Stimulated activated CD4-positive, alpha-beta T cell treated with anti-CD3 and anti-CD28 coated beads, Interleukin-12 subunit alpha, Interleukin-12 subunit beta, amount 100 ng/mL, for 4 hours (primary cell): Measurements from ENCODE around the gene ARHGAP6.
"Not testable (repeated sequence)": the region's sequence is repeated elsewhere in the genome, so short reads cannot be mapped to it uniquely, and the experiment has no call there.

ENCODE experiments used
- DNase-seq: peaks from one replicate; pipeline ENCODE4 v3.0.0-alpha.2; 2020

Gene ARHGAP6

DNA sequence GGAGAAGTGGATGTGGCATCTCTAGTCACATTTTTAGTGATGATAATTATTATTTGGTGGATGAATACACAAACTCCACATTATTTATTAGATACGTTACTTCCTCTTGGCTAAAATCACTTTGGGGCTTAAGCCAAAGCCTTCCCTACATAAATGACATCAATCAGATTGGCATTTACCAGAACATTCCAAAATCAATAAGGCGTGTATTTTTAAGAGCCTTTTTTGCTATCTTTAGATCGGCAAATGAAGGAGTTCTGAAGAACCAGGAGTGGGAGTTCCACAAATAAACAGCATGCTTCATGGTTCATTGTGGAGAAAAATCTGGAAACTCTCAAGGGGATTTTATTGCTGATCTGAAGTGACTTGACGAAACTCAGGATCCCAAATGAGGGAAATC lies 282.8 kb downstream of the ARHGAP6 start:
- no peak for DNase-seq

DNA sequence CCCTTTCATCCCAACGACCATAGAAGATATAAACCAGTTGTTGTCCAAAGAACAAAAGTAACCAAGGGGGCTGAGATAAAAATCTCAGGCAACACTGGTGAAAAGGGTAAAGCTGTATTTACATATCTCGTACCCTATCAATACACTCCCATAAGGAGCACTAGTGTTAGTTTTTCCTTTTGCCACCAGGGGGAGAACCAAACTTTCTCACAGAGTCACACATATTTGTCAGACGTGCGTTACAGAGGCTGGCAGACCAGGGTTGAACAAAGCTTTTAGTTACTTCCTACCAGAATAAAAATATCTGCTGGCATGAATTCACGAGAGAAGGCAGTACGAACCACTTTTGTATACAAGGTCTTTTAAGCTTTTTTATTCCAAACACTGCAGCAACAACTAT lies 284.3 kb downstream of the ARHGAP6 start:
- no peak for DNase-seq

DNA sequence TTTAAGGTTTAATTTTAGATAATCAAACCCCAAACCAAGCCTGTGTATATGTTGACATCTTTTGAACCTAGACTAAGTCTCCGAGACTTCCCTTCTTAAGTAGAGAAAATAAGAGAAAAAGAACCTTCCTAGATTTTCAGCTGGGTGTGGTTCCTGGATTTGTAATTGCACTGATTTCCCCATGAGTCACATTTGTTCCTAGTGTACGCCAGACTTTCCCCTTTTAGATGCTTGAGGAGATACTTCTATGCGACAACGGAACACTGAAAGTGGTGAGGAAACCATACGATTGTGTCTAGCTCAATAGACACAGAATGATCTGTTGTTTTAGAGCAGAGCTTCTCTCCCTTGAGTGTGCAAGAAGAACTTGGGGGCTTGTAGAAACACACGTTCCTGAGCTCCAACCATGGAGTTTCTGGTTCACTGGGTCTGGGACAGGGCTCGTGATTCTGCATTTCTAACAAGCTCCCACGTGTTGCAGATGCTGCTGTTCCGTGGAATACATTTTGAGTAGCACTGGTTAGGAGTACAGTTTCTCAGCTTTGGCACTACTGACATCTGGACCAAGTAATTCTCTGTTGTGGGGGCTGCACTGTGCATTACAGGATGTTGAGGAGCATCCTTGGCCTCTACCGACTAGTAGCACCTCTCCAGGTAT lies 285.4 kb downstream of the ARHGAP6 start:
- DNase-seq, result no peak

- DNase-seq, result no peak
Measured at GRCh38 chrX:11376163-11376562, 289.6 kb downstream of the ARHGAP6 start.

DNA sequence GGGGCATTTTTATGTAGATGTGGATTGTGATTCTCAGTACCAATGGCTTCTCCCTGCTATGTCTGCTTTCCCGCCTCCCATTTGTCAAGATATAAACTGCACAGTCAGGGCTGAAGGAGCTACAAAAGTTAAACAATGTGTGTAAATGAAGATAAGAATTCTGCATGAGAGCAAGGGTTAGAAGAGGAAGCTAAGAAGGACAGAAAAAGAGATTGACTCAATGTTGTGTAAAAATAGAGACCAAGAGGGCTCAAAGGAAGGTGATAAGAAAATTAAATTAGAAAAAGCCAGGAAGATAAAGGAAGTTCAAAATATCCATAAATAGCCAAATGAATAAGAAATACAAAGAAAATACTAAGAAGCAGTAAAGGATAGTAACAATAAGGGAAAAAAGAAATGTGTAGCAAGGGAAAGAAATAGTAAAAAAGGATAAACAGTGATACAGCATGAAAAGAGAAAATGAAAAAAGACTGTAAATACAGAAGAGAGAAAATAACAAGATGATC lies 290.1 kb downstream of the ARHGAP6 start:
- no peak for DNase-seq

- DNase-seq, result no peak
Measured at GRCh38 chrX:11374570-11374969, 291.1 kb downstream of the ARHGAP6 start.

DNA sequence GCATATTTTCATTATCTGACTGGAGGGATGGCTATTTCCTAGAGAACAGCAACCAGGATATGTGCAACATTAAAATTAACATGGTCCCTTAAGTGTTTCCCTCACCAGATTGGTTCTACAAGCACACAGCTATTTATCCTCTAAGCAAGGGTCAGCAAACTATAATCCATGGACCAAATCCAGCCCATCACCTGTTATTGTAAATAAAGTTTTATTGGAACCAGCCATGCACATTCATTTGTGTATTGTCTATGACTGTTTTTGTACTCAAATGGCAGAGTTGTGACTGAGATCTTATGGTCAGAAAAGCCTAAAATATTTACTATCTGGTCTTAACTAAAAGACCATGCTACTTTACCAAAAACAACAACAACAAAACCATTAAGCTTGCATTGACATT lies 294.6 kb downstream of the ARHGAP6 start:
- no peak for DNase-seq

GRCh38 chrX:11367609-11368430 lies 297.9 kb downstream of the ARHGAP6 start:
- no peak for DNase-seq

DNA sequence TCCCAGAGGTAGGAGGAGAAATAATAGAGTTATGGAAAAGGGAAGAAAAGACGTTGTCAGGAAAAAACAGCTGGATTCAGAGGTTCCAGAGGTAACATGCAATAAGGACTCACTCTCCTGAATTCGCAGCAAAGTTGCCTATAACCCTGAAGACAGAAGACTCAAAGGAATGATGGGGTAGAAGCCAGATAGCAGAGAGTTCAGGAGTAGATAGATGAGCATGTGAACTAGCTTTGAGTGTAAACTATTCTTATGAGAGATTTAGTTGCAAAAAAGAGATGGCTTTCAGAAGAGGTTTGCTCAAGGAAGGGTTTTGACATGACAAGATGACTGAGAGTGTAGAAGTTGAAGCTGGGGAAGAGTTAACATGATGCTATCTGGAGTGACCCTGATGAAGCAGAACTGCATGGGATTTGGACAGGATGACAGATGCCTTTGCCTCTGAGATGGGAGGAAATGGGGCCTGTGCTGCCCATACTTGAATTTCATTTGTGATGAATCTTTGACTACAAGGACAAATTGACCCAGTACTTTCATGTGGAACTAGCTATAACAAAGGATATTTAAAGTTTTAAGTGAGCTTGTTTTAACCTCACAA lies 298.6 kb downstream of the ARHGAP6 start:
- no peak for DNase-seq

- no peak for DNase-seq
Measured at GRCh38 chrX:11365426-11365825, 300.3 kb downstream of the ARHGAP6 start.

DNA sequence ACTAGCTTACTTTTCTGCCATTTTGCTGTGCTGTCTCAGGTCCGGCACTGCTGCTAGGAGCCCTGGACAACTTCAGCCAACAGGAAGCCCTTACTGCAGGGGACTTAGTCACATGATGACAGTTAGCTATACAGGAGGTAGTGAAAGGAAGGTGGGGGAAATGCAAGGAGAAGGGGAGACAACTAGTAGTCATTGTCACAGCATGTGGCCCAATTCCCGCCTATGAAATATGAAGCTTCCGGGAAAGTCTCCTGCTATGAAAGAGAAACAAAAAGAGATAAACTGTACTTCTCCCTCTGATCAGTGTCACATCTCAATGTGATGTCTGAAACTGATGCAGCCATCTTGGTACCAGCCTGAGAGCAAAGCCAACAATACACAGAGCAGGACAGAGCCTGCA lies 300.9 kb downstream of the ARHGAP6 start:
- DNase-seq, result no peak

DNA sequence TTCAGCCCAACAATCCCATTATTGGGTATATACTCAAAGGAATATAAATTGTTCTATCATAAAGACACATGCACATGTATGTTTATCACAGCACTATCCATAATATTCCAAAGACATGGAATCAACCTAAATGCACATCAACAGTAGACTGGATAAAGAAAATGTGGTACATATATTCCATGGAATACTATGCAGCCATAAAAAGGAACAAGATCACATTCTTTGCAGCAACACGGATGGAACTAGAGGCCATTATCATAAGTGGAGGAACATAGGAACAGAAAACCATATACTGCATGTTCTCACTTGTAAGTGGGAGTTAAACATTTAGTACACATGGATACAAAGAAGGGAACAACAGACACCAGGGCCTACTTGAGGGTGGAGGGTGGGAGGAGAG lies 301.9 kb downstream of the ARHGAP6 start:
- DNase-seq, result not testable (repeated sequence)

DNA sequence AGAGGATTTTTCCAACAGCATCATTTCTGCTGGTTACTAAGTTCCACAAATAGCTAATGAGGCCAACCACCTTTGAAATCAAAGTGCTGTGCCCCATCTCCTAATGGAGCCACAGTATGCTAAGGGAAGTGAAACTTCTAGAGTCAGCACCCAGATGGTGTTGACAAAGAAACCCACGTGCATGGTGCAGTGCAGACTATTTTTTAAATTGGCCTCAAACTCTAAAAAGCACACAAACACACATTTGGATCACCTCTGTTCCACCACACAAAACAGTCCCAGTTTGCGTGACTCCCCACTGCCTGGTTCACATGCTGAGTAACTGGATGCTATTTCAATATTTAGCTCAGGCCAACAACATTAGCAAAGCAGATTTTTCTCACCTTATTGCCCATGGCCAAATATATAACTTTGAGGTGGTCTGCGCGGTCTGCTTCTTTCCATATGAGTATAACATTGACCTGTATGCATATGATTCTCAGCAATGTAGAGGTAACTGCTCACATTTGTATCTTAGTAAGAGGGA lies 302.6 kb downstream of the ARHGAP6 start:
- DNase-seq, result no peak

DNA sequence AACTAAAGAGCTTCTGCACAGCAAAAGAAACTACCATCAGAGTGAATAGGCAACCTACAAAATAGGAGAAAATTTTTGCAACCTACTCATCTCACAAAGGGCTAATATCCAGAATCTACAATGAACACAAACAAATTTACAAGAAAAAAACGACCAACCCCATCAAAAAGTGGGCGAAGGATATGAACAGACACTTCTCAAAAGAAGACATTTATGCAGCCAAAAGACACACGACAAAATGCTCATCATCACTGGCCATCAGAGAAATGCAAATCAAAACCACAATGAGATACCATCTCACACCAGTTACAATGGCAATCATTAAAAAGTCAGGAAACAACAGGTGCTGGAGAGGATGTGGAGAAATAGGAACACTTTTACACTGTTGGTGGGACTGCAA lies 304.1 kb downstream of the ARHGAP6 start:
- not testable (repeated sequence) for DNase-seq

GRCh38 chrX:11355944-11356343 lies 309.8 kb downstream of the ARHGAP6 start:
- DNase-seq, result not testable (repeated sequence)

- DNase-seq, result no peak
Measured at GRCh38 chrX:11355259-11355909, 310.3 kb downstream of the ARHGAP6 start.

DNA sequence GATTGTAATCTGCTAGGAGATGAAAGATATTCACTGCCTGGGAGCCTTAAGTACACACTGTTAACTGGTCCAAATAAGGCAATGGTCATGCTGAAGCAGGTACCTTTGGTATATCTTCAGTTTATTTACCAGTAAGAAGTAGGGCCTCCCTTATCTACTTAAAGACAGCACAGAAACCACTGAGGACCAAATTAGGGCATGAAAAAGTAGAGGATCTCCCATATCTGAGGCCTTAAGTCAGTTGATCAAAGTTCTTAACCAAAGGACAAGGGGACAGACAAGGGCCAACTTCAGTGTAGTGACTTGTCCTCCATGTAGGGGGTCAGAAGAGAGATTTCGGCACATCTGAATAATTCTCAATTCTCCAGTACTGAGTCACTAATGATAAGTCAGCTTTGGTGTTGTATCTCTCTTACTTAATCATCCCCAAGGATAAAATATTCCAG lies 313.4 kb downstream of the ARHGAP6 start:
- no peak for DNase-seq

DNA sequence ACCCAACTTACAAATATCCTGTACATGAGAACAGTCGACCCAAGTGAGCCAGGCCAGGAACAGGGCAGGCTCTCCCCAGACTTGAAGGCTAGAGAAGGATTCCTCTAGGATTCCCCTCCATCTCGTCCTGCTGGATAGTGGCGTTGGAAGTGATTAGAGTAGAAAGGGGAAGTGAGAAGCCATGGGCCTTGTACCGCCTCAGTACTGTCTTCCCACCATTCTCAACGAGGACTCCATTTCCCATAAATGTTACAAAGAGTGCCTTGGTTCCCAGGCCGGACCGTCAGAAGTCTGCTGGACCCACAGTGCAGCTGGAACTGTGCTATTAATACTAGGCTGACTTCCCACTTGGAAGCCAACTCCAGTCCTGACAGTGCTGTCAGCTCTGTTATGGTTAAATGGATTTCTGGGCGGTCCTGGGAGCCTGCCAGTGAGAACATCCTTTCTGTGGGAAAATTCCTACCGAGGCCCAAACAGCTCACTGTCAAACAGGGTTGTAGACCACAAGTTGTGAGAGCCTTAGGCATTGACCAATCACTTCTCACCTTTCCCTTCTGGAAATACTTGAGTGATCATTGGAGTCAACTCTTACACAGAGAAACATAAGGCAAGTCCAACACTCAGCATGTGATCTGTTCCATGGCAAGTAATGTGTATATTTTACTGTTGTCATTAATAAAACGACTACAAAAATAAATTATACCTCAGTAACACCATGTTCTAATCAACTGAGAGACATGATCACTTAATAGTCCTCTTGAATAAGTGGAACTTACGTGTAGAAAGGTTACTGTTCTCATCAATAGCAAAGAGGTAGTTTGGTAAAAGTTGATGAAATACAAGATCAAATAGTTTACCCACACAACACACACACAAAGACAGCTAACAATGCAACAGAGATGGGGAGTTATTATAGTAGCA lies 314.1 kb downstream of the ARHGAP6 start:
- no peak for DNase-seq

GRCh38 chrX:11349661-11350337 lies 315.9 kb downstream of the ARHGAP6 start:
- no peak for DNase-seq

DNA sequence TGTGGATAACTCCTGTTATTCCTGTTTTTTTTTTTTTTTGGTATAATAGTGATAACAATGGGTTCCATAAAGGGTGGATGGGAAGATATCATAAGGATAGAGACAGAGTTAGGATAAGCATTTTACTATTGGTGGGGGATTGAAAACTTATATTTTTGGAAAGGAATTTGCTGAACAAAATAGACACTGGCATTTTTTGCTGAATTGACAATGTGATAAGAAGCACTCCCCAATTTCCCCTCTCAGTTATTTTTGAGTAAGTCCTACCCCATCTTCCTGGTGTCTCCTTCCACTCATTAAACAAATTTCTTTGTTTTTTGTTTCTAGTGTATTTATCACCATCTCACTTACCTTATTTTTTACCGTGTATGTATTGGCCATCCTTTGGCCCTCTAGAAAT lies 316.7 kb downstream of the ARHGAP6 start:
- no peak for DNase-seq

GRCh38 chrX:11347300-11347699 lies 318.4 kb downstream of the ARHGAP6 start:
- DNase-seq, result no peak
